Measurements from ENCODE around the gene ITGB8. TPM values are rescaled to one million over a fixed set of nuclear protein-coding genes. Genes with fewer than 3 reads are reported as not detected.

The ITGB8 gene
- total RNA-seq, 1 donor from 2014 or later = 0.69 TPM

- Mint-ChIP-seq H3K4me1 (ENCODE audit: unreplicated experiment) (no peaks in the 10 kb centered on the region), H3K27ac (ENCODE audit: unreplicated experiment) (no peak overlapping the region), H3K9me3 (ENCODE audit: unreplicated experiment) (no peaks in the 10 kb centered on the region), H3K36me3 (ENCODE audit: low read depth, unreplicated experiment) (no peaks in the 10 kb centered on the region), H3K4me3 (ENCODE audit: unreplicated experiment) (no peak overlapping the region), H3K27me3 (ENCODE audit: unreplicated experiment) (peaks cover 3% of the 10 kb centered on the region)
- DNase-seq (ENCODE audit: low spot score) = no peak
- TF ChIP-seq CTCF (IDR thresholded peaks at IDR 0.05; ENCODE audit: unreplicated experiment) = no peak
These were observed 107.5 kb downstream of the ITGB8 start for GRCh38 chr7:20438248-20438647.

- Mint-ChIP-seq H3K27ac (ENCODE audit: unreplicated experiment) (no peak overlapping the region), H3K4me1 (ENCODE audit: unreplicated experiment) (no peaks in the 10 kb centered on the region)
These were observed 108.1 kb downstream of the ITGB8 start for GRCh38 chr7:20438694-20439376.

GRCh38 chr7:20439416-20440185 lies 108.9 kb downstream of the ITGB8 start:
- no peak for DNase-seq (ENCODE audit: low spot score)
- no peak overlapping the region for H3K27ac Mint-ChIP-seq (ENCODE audit: unreplicated experiment)

More at GRCh38 chr7:20438694-20439376, 108.1 kb downstream of the ITGB8 start:
- TF ChIP-seq CTCF (IDR thresholded peaks at IDR 0.05; ENCODE audit: unreplicated experiment) = no peak
- Mint-ChIP-seq H3K27me3 (ENCODE audit: unreplicated experiment) (peaks cover 3% of the 10 kb centered on the region), H3K4me3 (ENCODE audit: unreplicated experiment) (no peak overlapping the region), H3K36me3 (ENCODE audit: low read depth, unreplicated experiment) (no peaks in the 10 kb centered on the region), H3K9me3 (ENCODE audit: unreplicated experiment) (no peaks in the 10 kb centered on the region)
- DNase-seq (ENCODE audit: low spot score) = no peak

GRCh38 chr7:20440472-20441105 lies 109.9 kb downstream of the ITGB8 start:
- H3K27ac Mint-ChIP-seq (ENCODE audit: unreplicated experiment) = no peak overlapping the region
- DNase-seq (ENCODE audit: low spot score) = peak; percentile 44
- TF ChIP-seq CTCF (IDR thresholded peaks at IDR 0.05; ENCODE audit: unreplicated experiment) = peak; percentile 54
- no peaks in the 10 kb centered on the region for H3K9me3 Mint-ChIP-seq (ENCODE audit: unreplicated experiment)
- H3K4me1 Mint-ChIP-seq (ENCODE audit: unreplicated experiment) = no peaks in the 10 kb centered on the region
- no peaks in the 10 kb centered on the region for H3K36me3 Mint-ChIP-seq (ENCODE audit: low read depth, unreplicated experiment)
- H3K27me3 Mint-ChIP-seq (ENCODE audit: unreplicated experiment) = peaks cover 5% of the 10 kb centered on the region
- no peak overlapping the region for H3K4me3 Mint-ChIP-seq (ENCODE audit: unreplicated experiment)

More at GRCh38 chr7:20439416-20440185, 108.9 kb downstream of the ITGB8 start:
- Mint-ChIP-seq H3K9me3 (ENCODE audit: unreplicated experiment) (no peaks in the 10 kb centered on the region), H3K27me3 (ENCODE audit: unreplicated experiment) (peaks cover 5% of the 10 kb centered on the region), H3K36me3 (ENCODE audit: low read depth, unreplicated experiment) (no peaks in the 10 kb centered on the region), H3K4me1 (ENCODE audit: unreplicated experiment) (no peaks in the 10 kb centered on the region), H3K4me3 (ENCODE audit: unreplicated experiment) (no peak overlapping the region)
- no peak for TF ChIP-seq CTCF (IDR thresholded peaks at IDR 0.05; ENCODE audit: unreplicated experiment)
